Adrenal gland (tissue), 5 donors: Measurements from ENCODE around the gene ANKS1B.

Experiments used
- POLR2A ChIP-seq, 2 donors: fragments of 450-650 bp; IDR thresholded peaks; one replicate each; pipeline ENCODE4 v1.6.1; 2017; ENCODE audit warnings: antibody characterized with exemption in 2 of 2, mild to moderate bottlenecking in 2 of 2, moderate library complexity in 1 of 2
- TF ChIP-seq, protein P1 (sequence below), 6 experiments: fragments of 450-650 bp in 4 of 6; fragments of 200-600 bp in 2 of 6; sonication (generic) in 1 of 6; IDR thresholded peaks; 1 replicate in 5 of 6; 2 replicates in 1 of 6; pipeline versions ENCODE4 v1.5.1 to v1.8.0; 2016 to 2021; ENCODE audit warnings: antibody characterized with exemption in 6 of 6, mild to moderate bottlenecking in 2 of 6, moderate library complexity in 1 of 6
- donor health status: DM: no; HTN: no; CAD: no.

DNA sequence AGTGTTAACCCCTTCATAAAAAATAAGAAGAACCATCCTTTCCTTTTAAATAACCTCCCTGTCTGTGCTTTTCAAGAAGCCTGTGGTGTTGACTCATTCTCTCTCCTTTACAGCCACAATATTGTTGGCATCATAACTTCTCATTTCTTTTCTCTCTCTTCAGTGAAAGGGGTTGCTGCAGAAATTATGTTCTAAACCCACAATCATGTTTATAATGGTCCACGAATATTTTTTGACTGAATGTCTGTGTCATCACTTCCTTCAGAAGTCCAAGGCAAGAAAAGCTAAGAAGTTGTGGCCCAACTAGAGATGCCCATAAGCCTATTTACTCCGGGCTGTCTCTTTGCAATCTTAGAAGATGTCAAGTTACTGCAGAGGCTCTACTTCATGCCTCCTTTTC lies 851.3 kb downstream of the ANKS1B start:
- TF ChIP-seq POLR2A (IDR thresholded peaks at IDR 0.05) = no peak
- TF ChIP-seq, protein P1, sequence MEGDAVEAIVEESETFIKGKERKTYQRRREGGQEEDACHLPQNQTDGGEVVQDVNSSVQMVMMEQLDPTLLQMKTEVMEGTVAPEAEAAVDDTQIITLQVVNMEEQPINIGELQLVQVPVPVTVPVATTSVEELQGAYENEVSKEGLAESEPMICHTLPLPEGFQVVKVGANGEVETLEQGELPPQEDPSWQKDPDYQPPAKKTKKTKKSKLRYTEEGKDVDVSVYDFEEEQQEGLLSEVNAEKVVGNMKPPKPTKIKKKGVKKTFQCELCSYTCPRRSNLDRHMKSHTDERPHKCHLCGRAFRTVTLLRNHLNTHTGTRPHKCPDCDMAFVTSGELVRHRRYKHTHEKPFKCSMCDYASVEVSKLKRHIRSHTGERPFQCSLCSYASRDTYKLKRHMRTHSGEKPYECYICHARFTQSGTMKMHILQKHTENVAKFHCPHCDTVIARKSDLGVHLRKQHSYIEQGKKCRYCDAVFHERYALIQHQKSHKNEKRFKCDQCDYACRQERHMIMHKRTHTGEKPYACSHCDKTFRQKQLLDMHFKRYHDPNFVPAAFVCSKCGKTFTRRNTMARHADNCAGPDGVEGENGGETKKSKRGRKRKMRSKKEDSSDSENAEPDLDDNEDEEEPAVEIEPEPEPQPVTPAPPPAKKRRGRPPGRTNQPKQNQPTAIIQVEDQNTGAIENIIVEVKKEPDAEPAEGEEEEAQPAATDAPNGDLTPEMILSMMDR (IDR thresholded peaks at IDR 0.05) = no peak
